ENCODE results near the gene GPATCH8. TPM values are rescaled to one million over a fixed set of nuclear protein-coding genes. Genes with fewer than 3 reads are reported as not detected.
A peak's percentile ranks its signal among the peaks of the same experiment; 100 is the strongest.

GPATCH8 gene
- total RNA-seq, 1 experiment from 2014 or later = 51.5 TPM

DNA sequence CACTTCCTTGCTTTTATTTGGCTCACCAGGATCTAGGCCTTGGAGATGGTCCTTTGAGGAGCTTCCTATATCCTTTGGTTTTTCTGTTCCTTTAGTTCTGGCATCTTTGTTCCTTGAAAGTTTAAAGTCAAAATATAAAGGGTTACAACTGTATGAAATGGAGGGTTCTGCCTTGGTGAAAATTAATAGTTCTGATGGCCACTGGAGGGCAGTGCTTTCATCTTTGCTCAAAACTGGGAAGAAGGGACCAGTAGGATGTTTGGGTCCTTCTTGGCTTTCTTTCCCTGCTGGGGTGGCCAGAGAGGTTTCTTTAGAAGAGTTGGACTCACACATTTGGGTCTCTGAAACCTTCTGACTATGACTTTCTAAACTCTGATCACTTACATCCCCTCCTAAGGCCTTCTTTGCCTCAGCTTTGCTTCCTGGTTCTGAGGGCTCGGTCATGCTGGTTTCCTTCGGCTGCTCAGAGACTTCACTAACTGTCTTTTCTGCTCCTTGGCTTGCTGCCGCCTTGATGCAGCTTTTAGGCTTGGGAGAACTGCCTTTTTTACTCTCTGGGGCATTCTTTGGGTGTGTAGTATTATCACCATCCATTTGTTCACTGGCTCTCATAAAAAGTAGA lies 102.9 kb downstream of the GPATCH8 start:
- Histone ChIP-seq H3K4ac (ENCODE audit: low read depth, low read length) (no peak overlapping the region), H2BK120ac (ENCODE audit: low read depth, low read length, poor library complexity, severe bottlenecking) (no peak overlapping the region), H3K18ac (ENCODE audit: insufficient read length, low read depth, low read length) (no peak overlapping the region), H3K79me1 (ENCODE audit: insufficient read depth, low read depth, low read length, poor library complexity, severe bottlenecking) (no peaks in the 10 kb centered on the region), H3K9ac (ENCODE audit: extremely low read depth, insufficient read length, low read length) (no peak overlapping the region), H3K4me2 (ENCODE audit: insufficient read depth, insufficient read length, low read length) (no peak overlapping the region), H3K23ac (ENCODE audit: insufficient read length, low read depth, low read length) (no peak overlapping the region), H3K27me3 (ENCODE audit: insufficient read depth, low read length) (no peaks in the 10 kb centered on the region), H4K20me1 (ENCODE audit: control insufficient read depth, insufficient read depth, insufficient read length) (no peaks in the 10 kb centered on the region), H3K79me2 (ENCODE audit: insufficient read depth, low read length) (no peaks in the 10 kb centered on the region), H4K91ac (ENCODE audit: insufficient read length, low read depth, low read length) (no peak overlapping the region), H3K9me3 (ENCODE audit: control insufficient read depth, low read depth, low read length) (no peaks in the 10 kb centered on the region), H2BK20ac (ENCODE audit: low read depth, low read length, poor library complexity, severe bottlenecking) (no peak overlapping the region), H3K23me2 (ENCODE audit: insufficient read length, low read depth, low read length, poor library complexity, severe bottlenecking) (no peaks in the 10 kb centered on the region), H2BK5ac (ENCODE audit: insufficient read length, low read length) (no peak overlapping the region), H3K14ac (ENCODE audit: insufficient read depth, low read length) (no peak overlapping the region), H4K8ac (replicated peaks; ENCODE audit: insufficient read length, low read depth, low read length) (no peak overlapping the region), H2AFZ (ENCODE audit: low read length) (no peak overlapping the region), H4K5ac (ENCODE audit: insufficient read length, low read depth, low read length) (no peak overlapping the region), H2AK5ac (ENCODE audit: insufficient read length, low read length) (no peak overlapping the region), H3K4me1 (ENCODE audit: insufficient read depth, low read length) (no peaks in the 10 kb centered on the region), H2BK15ac (ENCODE audit: low read depth, low read length) (no peak overlapping the region), H2BK12ac (ENCODE audit: insufficient read length, low read depth, low read length) (no peak overlapping the region), H3K27ac (ENCODE audit: insufficient read length, low read depth, low read length) (no peak overlapping the region), H3T11ph (ENCODE audit: low read length) (no peak overlapping the region), H3K56ac (ENCODE audit: insufficient read length, low read depth, low read length) (no peak overlapping the region)
- H3K4me1 Mint-ChIP-seq = no peaks in the 10 kb centered on the region
- peaks cover 25 to 73% (median 59%) of the 10 kb centered on the region in 3 experiments; a peak in 6 of 7 replicates for H3K36me3 Mint-ChIP-seq (ENCODE audit: insufficient read depth in 1 of 3, low read depth in 3 of 3)
- DNase-seq = no peak
- peak overlapping the region in 1 of 3 experiments; percentile 40; a peak in 2 of 7 replicates for H3K27ac Mint-ChIP-seq
- H3K4me3 Mint-ChIP-seq = no peak overlapping the region
- peak; percentile 67 for TF ChIP-seq CTCF (conservative IDR thresholded peaks at IDR 0.05)
- H3K27me3 Mint-ChIP-seq (ENCODE audit: low read depth) = peaks cover 1% of the 10 kb centered on the region; the same call in 1 of the 2 replicates
- WGBS (ENCODE audit: extremely low coverage, insufficient read length, low lambda C conversion rate) = no CpG with 5 or more reads among the region's 3 CpGs
- H3K9me3 Mint-ChIP-seq = no peaks in the 10 kb centered on the region; a peak in 1 of 5 replicates
